ENCODE results near the gene PTTG1IP. TPM values are rescaled to one million over a fixed set of nuclear protein-coding genes. Genes with fewer than 3 reads are reported as not detected.

The PTTG1IP gene
- total RNA-seq, 1 donor from 2014 or later, result 468 TPM

GRCh38 chr21:44872323-44872648 is 1.2 kb downstream of the PTTG1IP start:
- no peak for TF ChIP-seq CTCF (IDR thresholded peaks at IDR 0.05)
- Histone ChIP-seq H3K36me3 (no peaks in the 10 kb centered on the region), H3K27me3 (no peaks in the 10 kb centered on the region), H3K4me3 (peak overlapping the region; percentile 88 to 99), H3K9me3 (no peaks in the 10 kb centered on the region), H3K4me1 (peaks cover 27 to 49% of the 10 kb centered on the region in 2 donors), H3K27ac (peak overlapping the region; percentile 95 to 98)
- DNase-seq (ENCODE audit: low spot score in 2 of 2), result no peak
- intact Hi-C loops (cut with DNase I), result loop anchor here (5.0 to 10.0 kb wide), 7 partner anchors 183 to 1453 kb away; partner anchors contain the start of genes C21orf58, CFAP410, PCBP3 and PCNT

GRCh38 chr21:44871576-44872269 is 1.8 kb downstream of the PTTG1IP start:
- H3K4me1 ChIP-seq, result peaks cover 27 to 55% of the 10 kb centered on the region in 2 donors
- intact Hi-C loops (cut with DNase I), result loop anchor here (5.0 to 10.0 kb wide), 7 partner anchors 183 to 1453 kb away; partner anchors contain the start of genes C21orf58, CFAP410, PCBP3 and PCNT
- peak in 1 of 2 donors; percentile 87 for DNase-seq (ENCODE audit: low spot score in 2 of 2)

GRCh38 chr21:44870748-44871495 is 2.6 kb downstream of the PTTG1IP start:
- DNase-seq (ENCODE audit: low spot score in 2 of 2), result no peak
- H3K4me3 ChIP-seq, result peak overlapping the region; percentile 88 to 99
- TF ChIP-seq CTCF (IDR thresholded peaks at IDR 0.05), result no peak
- peaks cover 29 to 57% of the 10 kb centered on the region in 2 donors for H3K4me1 ChIP-seq
- intact Hi-C loops (cut with DNase I), result loop anchor here (5.0 to 10.0 kb wide), 7 partner anchors 184 to 1454 kb away; partner anchors contain the start of genes C21orf58, CFAP410, PCBP3 and PCNT
- H3K27ac ChIP-seq, result peak overlapping the region; percentile 95 to 98
- H3K36me3 ChIP-seq, result no peaks in the 10 kb centered on the region
- H3K27me3 ChIP-seq, result no peaks in the 10 kb centered on the region
- no peaks in the 10 kb centered on the region for H3K9me3 ChIP-seq

More at GRCh38 chr21:44871576-44872269, 1.8 kb downstream of the PTTG1IP start:
- Histone ChIP-seq H3K4me3 (peak overlapping the region; percentile 88 to 99), H3K36me3 (no peaks in the 10 kb centered on the region), H3K27ac (peak overlapping the region; percentile 95 to 98), H3K27me3 (no peaks in the 10 kb centered on the region), H3K9me3 (no peaks in the 10 kb centered on the region)
- no peak for TF ChIP-seq CTCF (IDR thresholded peaks at IDR 0.05)

GRCh38 chr21:44869781-44870747 is 3.4 kb downstream of the PTTG1IP start:
- Histone ChIP-seq H3K4me1 (peaks cover 32 to 62% of the 10 kb centered on the region in 2 donors), H3K9me3 (no peaks in the 10 kb centered on the region), H3K27ac (peak overlapping the region; percentile 95 to 98), H3K27me3 (no peaks in the 10 kb centered on the region), H3K4me3 (peak overlapping the region; percentile 88 to 99), H3K36me3 (peaks cover 1 to 3% of the 10 kb centered on the region in 2 donors)
- no peak for TF ChIP-seq CTCF (IDR thresholded peaks at IDR 0.05)
- DNase-seq (ENCODE audit: low spot score in 2 of 2), result peak; percentile 49 to 94
- intact Hi-C loops (cut with DNase I), result loop anchor here (2.0 to 10.0 kb wide), 8 partner anchors 51 to 1455 kb away; partner anchors contain the start of genes C21orf58, CFAP410, PCBP3 and PCNT

GRCh38 chr21:44868707-44869106 is 4.8 kb downstream of the PTTG1IP start:
- Histone ChIP-seq H3K4me1 (peaks cover 34 to 66% of the 10 kb centered on the region in 2 donors), H3K27me3 (no peaks in the 10 kb centered on the region), H3K36me3 (peaks cover 15 to 16% of the 10 kb centered on the region in 2 donors), H3K4me3 (no peak overlapping the region), H3K9me3 (no peaks in the 10 kb centered on the region), H3K27ac (peak overlapping the region; percentile 95 to 98)
- intact Hi-C loops (cut with DNase I), result loop anchor here (2.0 kb wide), 1 partner anchor 50 kb away; the partner anchor contains the start of gene SUMO3
- DNase-seq (ENCODE audit: low spot score in 2 of 2), result no peak
- TF ChIP-seq CTCF (IDR thresholded peaks at IDR 0.05), result no peak

Data from ascending aorta (tissue), 2 donors.